Left lung (tissue), 10 donors: ENCODE data around the gene HS3ST6. TPM values are rescaled to one million over a fixed set of nuclear protein-coding genes. Genes with fewer than 3 reads are reported as not detected.
A peak's percentile ranks its signal among the peaks of the same experiment; 100 is the strongest.

Experiments
- ATAC-seq: fragments of 200-7000 bp; cut with Tn5 transposase; one replicate; pipeline ENCODE4 v1.9.1; 2020; ENCODE audit warnings: moderate library complexity
- DNase-seq, 4 donors: peaks; one replicate each; pipeline ENCODE4 v3.0.0-alpha.2; 2013 to 2020
- H3K27ac ChIP-seq, 2 donors: fragments of 200-600 bp; sonication (generic) in 1 of 2; one replicate each; pipeline versions ENCODE4 v1.5.0 to v1.8.0; 2020 to 2021
- H3K27me3 ChIP-seq, 2 donors: fragments of 200-600 bp; sonication (generic) in 1 of 2; one replicate each; pipeline versions ENCODE4 v1.5.0 to v1.8.0; 2020 to 2021
- H3K36me3 ChIP-seq, 2 donors: fragments of 200-600 bp; sonication (generic) in 1 of 2; one replicate each; pipeline versions ENCODE4 v1.5.0 to v1.8.0; 2020 to 2021
- H3K4me1 ChIP-seq, 2 donors: fragments of 200-600 bp; one replicate each; pipeline ENCODE4 v1.8.0; 2021
- H3K4me3 ChIP-seq, 2 donors: fragments of 200-600 bp; sonication (generic) in 1 of 2; one replicate each; pipeline versions ENCODE4 v1.5.0 to v1.8.0; 2020 to 2021; ENCODE audit warnings: mild to moderate bottlenecking in 1 of 2
- H3K9me3 ChIP-seq, 2 donors: fragments of 200-600 bp; sonication (generic) in 1 of 2; one replicate each; pipeline versions ENCODE4 v1.5.0 to v1.8.0; 2020 to 2021
- CTCF ChIP-seq, 2 donors: fragments of 200-600 bp; sonication (generic) in 1 of 2; IDR thresholded peaks; one replicate each; pipeline versions ENCODE4 v1.5.0 to v1.8.0; 2021; ENCODE audit warnings: antibody characterized with exemption in 2 of 2
- intact Hi-C, 2 donors: fragments of 100-400 bp; cut with DNase I; formaldehyde crosslinking; loops; one replicate each; pipeline versions ENCODE4 v1.11.2 to v1.14.2; 2022
- polyA plus RNA-seq, 6 donors: library from polyadenylated mRNA; unstranded; fragments of 120-200 nt; gene quantifications; one replicate each; pipeline ENCODE4 v1.2.1, GENCODE V29; 2013; ENCODE audit not compliant: insufficient read length in 6 of 6
- total RNA-seq, 2 donors: library from RNA; stranded (reverse); fragmentation: NEBNext Ultra II Directional; extraction: Animal tissue kit (Norgen Biotek cat#: 25700); gene quantifications; one replicate each; pipeline ENCODE4 v1.2.1, GENCODE V29; 2021
- donor health status: DM: no; HTN: yes; CAD: no.
- donor health status: DM: no; HTN: no; CAD: no.

Gene HS3ST6
- total and polyA plus RNA-seq, 8 donors = 0.13 to 1.4 (median 0.18) TPM; not detected in 4

- H3K4me1 ChIP-seq = peaks cover 0 to 13% of the 10 kb centered on the region in 2 donors
- no peaks in the 10 kb centered on the region for H3K36me3 ChIP-seq
- TF ChIP-seq CTCF (IDR thresholded peaks at IDR 0.05) = no peak
- intact Hi-C loops = loop anchor here in 1 of 2 donors (5.0 kb wide), 1 partner anchor 62 kb away; no protein-coding TSS in a partner anchor
- H3K4me3 ChIP-seq = peak overlapping the region; percentile 53 to 58
- H3K27ac ChIP-seq = peak overlapping the region in 1 of 2 donors; percentile 88
- H3K9me3 ChIP-seq = no peaks in the 10 kb centered on the region
- peak; percentile 65 for ATAC-seq
- DNase-seq = no peak
- H3K27me3 ChIP-seq = peaks cover 0 to 23% of the 10 kb centered on the region in 2 donors
Measured at GRCh38 chr16:1929105-1929504, 10.9 kb upstream of the HS3ST6 start.

GRCh38 chr16:1926271-1926670 lies 8.1 kb upstream of the HS3ST6 start:
- Histone ChIP-seq H3K4me1 (peaks cover 0 to 23% of the 10 kb centered on the region in 2 donors), H3K27me3 (peaks cover 20 to 36% of the 10 kb centered on the region in 2 donors), H3K36me3 (no peaks in the 10 kb centered on the region), H3K9me3 (no peaks in the 10 kb centered on the region), H3K4me3 (no peak overlapping the region), H3K27ac (no peak overlapping the region)
- ATAC-seq = no peak
- intact Hi-C loops = loop anchor here in 1 of 2 donors (5.0 kb wide), 1 partner anchor 59 kb away; no protein-coding TSS in a partner anchor
- no peak for TF ChIP-seq CTCF (IDR thresholded peaks at IDR 0.05)
- DNase-seq = no peak

- Histone ChIP-seq H3K9me3 (no peaks in the 10 kb centered on the region), H3K36me3 (no peaks in the 10 kb centered on the region), H3K27ac (no peak overlapping the region), H3K4me3 (no peak overlapping the region), H3K4me1 (peaks cover 0 to 16% of the 10 kb centered on the region in 2 donors), H3K27me3 (peaks cover 36 to 57% of the 10 kb centered on the region in 2 donors)
- intact Hi-C loops = no loop called here
- TF ChIP-seq CTCF (IDR thresholded peaks at IDR 0.05) = no peak
- ATAC-seq = no peak
- DNase-seq = no peak
Measured at GRCh38 chr16:1924095-1924494, 5.9 kb upstream of the HS3ST6 start.

- Histone ChIP-seq H3K9me3 (no peaks in the 10 kb centered on the region), H3K27ac (no peak overlapping the region), H3K36me3 (no peaks in the 10 kb centered on the region), H3K4me1 (peaks cover 0 to 16% of the 10 kb centered on the region in 2 donors), H3K27me3 (peaks cover 43 to 63% of the 10 kb centered on the region in 2 donors), H3K4me3 (no peak overlapping the region)
- intact Hi-C loops = no loop called here
- ATAC-seq (peak; percentile 70), DNase-seq (peak in 1 of 4 donors; percentile 51)
- no peak for TF ChIP-seq CTCF (IDR thresholded peaks at IDR 0.05)
Measured at GRCh38 chr16:1923299-1924034, 5.3 kb upstream of the HS3ST6 start.

- TF ChIP-seq CTCF (IDR thresholded peaks at IDR 0.05) = no peak
- Histone ChIP-seq H3K9me3 (no peaks in the 10 kb centered on the region), H3K4me1 (peaks cover 0 to 18% of the 10 kb centered on the region in 2 donors), H3K4me3 (no peak overlapping the region), H3K27ac (no peak overlapping the region), H3K36me3 (no peaks in the 10 kb centered on the region), H3K27me3 (peaks cover 51 to 73% of the 10 kb centered on the region in 2 donors)
- DNase-seq = no peak
- intact Hi-C loops = no loop called here
- no peak for ATAC-seq
Measured at GRCh38 chr16:1922357-1922756, 4.1 kb upstream of the HS3ST6 start.
